ENCODE measurements around the gene NHLH1.

DNA sequence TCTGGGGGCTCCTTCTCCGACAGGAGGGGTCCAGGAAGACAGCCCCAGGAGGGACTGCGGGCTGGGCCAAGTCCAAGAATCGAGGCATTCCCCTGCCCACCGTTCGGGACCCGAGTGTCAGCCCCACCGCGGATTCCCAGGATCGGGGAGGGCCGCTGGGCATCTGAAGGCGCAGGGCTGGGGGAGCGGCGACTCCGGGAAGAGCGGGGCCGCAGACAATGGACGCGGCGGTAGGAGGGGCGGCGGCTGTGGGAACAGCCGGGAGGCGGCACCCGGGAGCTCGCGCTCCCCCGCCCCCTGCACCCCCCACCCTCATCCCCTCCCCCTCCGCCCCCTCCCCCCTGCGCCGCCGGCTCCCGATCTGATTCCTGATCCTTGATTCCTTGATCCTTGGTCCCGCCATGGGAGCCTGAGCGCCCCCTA is 33.4 kb downstream of the NHLH1 start, which contains the start of gene VANGL2:
- TF ChIP-seq, protein P1, sequence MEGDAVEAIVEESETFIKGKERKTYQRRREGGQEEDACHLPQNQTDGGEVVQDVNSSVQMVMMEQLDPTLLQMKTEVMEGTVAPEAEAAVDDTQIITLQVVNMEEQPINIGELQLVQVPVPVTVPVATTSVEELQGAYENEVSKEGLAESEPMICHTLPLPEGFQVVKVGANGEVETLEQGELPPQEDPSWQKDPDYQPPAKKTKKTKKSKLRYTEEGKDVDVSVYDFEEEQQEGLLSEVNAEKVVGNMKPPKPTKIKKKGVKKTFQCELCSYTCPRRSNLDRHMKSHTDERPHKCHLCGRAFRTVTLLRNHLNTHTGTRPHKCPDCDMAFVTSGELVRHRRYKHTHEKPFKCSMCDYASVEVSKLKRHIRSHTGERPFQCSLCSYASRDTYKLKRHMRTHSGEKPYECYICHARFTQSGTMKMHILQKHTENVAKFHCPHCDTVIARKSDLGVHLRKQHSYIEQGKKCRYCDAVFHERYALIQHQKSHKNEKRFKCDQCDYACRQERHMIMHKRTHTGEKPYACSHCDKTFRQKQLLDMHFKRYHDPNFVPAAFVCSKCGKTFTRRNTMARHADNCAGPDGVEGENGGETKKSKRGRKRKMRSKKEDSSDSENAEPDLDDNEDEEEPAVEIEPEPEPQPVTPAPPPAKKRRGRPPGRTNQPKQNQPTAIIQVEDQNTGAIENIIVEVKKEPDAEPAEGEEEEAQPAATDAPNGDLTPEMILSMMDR (IDR thresholded peaks at IDR 0.05; ENCODE audit: extremely low read depth in 1 of 2, insufficient read depth in 1 of 2, low read depth in 1 of 2, low read length in 2 of 2), result no peak
- no peak for TF ChIP-seq FOS (IDR thresholded peaks at IDR 0.05; ENCODE audit: borderline replicate concordance, insufficient read depth, low read length)
- TF ChIP-seq, protein P2, sequence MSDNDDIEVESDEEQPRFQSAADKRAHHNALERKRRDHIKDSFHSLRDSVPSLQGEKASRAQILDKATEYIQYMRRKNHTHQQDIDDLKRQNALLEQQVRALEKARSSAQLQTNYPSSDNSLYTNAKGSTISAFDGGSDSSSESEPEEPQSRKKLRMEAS (IDR thresholded peaks at IDR 0.05; ENCODE audit: insufficient read depth, insufficient read length), result no peak
- no peak for TF ChIP-seq POLR2A (IDR thresholded peaks at IDR 0.05; ENCODE audit: low read depth, low read length)
- no peak for TF ChIP-seq JUN (IDR thresholded peaks at IDR 0.05; ENCODE audit: borderline replicate concordance, insufficient read depth, insufficient read length, low read depth)
- TF ChIP-seq POLR2AphosphoS5 (IDR thresholded peaks at IDR 0.05; ENCODE audit: insufficient read depth, low read depth, low read length), result no peak

Measured in endothelial cell of umbilical vein (primary cell).